Mucosa of descending colon (tissue), 3 donors: Measurements from ENCODE around the gene ZNF74. TPM values are rescaled to one million over a fixed set of nuclear protein-coding genes. Genes with fewer than 3 reads are reported as not detected.

Source experiments
- ATAC-seq: fragments of 200-7000 bp; cut with Tn5 transposase; one replicate; pipeline ENCODE4 v1.9.1; 2020; ENCODE audit warnings: mild to moderate bottlenecking, moderate library complexity
- DNase-seq, 3 donors: peaks; one replicate each; pipeline ENCODE4 v3.0.0-alpha.2; 2020
- H3K36me3 ChIP-seq: fragments of 200-600 bp; one replicate; pipeline ENCODE4 v1.8.0; 2021; ENCODE audit warnings: low read depth, mild to moderate bottlenecking
- H3K4me1 ChIP-seq: fragments of 200-600 bp; one replicate; pipeline ENCODE4 v1.8.0; 2021; ENCODE audit warnings: low read depth, mild to moderate bottlenecking
- H3K4me3 ChIP-seq: fragments of 200-600 bp; one replicate; pipeline ENCODE4 v1.8.0; 2021; ENCODE audit warnings: mild to moderate bottlenecking
- H3K9me3 ChIP-seq: fragments of 200-600 bp; one replicate; pipeline ENCODE4 v1.8.0; 2021; ENCODE audit warnings: mild to moderate bottlenecking
- intact Hi-C, 2 donors: fragments of 100-400 bp; cut with DNase I in 1 of 2; cut with micrococcal nuclease in 1 of 2; formaldehyde crosslinking; loops; one replicate each; pipeline versions ENCODE4 v1.11.0 to v1.11.1; 2022; cut with DNase I, micrococcal nuclease
- total RNA-seq, 3 donors: library from RNA; stranded (reverse); fragmentation: NEBNext Ultra II Directional in 2 of 3; extraction: Animal tissue kit (Norgen Biotek cat#: 25700) in 2 of 3; gene quantifications; one replicate each; pipeline versions ENCODE4 v1.2.1 to v1.2.4, GENCODE V29; 2021 to 2023
- TF ChIP-seq, protein P1 (sequence below): fragments of 200-600 bp; IDR thresholded peaks from one replicate; pipeline ENCODE4 v1.8.0; 2022; ENCODE audit warnings: antibody characterized with exemption, mild to moderate bottlenecking
- donor health status: DM: no; HTN: no; CAD: no; lungs with moderate emphysema.
- donor health status: DM: no; HTN: no; CAD: no.
- donor health status: DM: no; HTN: yes; CAD: no.

ZNF74 gene
- total RNA-seq, 3 donors from 2014 or later: 4.2 to 14.4 (median 4.8) TPM

DNA sequence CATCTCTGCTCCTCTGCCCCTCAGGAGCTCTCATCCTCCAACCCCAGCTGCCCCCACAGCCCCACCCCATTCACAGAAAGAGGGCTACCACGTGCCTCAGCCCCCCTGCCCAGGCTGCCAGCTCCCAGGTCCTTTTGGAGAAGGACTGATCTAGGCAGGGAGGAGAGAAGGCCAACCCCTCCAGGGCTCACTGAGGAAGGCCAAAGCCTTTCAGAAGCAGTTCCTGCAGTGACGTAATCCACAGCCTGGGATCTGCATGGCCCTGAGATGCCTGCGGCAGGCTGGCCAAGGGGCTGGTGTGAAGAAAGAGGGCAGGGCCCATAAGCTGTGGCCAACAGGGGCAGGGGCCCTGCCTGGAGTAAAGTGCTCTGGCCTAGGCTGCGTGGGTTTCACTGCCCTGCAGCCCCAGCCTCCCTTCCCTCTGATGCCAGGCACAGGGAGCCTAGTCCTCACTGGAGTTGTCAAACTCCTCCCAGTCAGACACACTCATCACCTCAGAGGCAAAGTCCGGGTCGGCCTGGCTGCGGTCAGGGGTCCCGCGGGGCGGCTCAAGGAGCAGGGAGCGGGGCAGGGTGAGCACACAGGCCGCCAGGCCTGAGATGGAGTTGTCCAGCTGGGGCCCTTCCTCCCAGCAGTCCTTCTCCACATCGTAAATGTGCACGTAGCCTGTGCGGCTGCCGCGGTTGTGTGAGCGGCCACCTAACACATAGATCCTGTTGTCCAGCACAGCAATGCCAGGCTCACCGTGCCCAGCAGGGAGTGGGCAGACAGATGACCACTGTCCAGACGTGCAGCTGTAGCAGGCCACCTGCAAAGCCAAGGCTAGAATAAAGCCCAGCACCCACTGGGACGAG, 47.9 kb downstream of the ZNF74 start:
- intact Hi-C loops: no loop called here
- no peak overlapping the region for H3K4me3 ChIP-seq
- TF ChIP-seq, protein P1, sequence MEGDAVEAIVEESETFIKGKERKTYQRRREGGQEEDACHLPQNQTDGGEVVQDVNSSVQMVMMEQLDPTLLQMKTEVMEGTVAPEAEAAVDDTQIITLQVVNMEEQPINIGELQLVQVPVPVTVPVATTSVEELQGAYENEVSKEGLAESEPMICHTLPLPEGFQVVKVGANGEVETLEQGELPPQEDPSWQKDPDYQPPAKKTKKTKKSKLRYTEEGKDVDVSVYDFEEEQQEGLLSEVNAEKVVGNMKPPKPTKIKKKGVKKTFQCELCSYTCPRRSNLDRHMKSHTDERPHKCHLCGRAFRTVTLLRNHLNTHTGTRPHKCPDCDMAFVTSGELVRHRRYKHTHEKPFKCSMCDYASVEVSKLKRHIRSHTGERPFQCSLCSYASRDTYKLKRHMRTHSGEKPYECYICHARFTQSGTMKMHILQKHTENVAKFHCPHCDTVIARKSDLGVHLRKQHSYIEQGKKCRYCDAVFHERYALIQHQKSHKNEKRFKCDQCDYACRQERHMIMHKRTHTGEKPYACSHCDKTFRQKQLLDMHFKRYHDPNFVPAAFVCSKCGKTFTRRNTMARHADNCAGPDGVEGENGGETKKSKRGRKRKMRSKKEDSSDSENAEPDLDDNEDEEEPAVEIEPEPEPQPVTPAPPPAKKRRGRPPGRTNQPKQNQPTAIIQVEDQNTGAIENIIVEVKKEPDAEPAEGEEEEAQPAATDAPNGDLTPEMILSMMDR: no peak
- no peaks in the 10 kb centered on the region for H3K9me3 ChIP-seq
- peaks cover 8% of the 10 kb centered on the region for H3K4me1 ChIP-seq
- DNase-seq (no peak), ATAC-seq (no peak)
- no peaks in the 10 kb centered on the region for H3K36me3 ChIP-seq

DNA sequence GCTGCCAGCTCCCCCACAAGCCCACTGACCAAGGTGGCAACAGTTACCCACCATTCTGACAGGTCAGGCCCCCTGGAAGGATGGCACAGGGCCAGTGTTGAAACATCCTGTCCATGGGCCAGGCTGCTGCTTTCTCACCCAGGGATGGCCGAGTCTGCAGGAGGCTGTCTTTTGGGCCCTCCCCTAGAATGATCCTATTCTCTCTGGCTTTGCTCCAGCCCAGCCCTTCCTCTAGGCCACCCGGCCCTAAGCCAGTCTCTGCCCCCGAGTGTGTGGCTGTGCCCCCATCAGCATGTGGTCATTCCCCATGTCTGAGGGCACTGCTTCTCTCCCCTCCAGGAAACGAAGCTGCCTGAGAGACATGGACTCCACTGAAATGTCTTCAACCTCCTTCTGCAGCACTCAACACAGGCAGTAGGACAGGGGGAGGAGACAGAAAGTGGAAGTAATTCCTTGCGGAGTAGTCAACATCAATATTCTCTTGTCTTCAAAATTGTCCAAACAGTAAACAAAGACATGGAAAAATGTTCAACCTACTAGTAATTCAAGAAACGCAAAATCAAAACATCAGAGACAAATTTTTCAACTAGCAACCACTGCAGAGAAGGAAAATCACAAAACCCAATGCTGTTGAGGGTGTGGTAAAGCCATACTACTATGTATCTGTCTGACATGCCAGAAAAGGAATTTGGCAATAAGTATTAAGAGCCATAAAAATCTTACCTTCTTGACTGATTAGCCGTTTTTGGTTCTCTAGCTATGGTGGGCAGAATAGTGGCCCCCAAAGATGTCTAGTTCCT, 48.7 kb downstream of the ZNF74 start:
- TF ChIP-seq, protein P1: no peak
- ATAC-seq (no peak), DNase-seq (no peak)
- intact Hi-C loops: no loop called here
- H3K36me3 ChIP-seq: no peaks in the 10 kb centered on the region
- H3K4me1 ChIP-seq: peaks cover 3% of the 10 kb centered on the region
- no peak overlapping the region for H3K4me3 ChIP-seq
- H3K9me3 ChIP-seq: no peaks in the 10 kb centered on the region

DNA sequence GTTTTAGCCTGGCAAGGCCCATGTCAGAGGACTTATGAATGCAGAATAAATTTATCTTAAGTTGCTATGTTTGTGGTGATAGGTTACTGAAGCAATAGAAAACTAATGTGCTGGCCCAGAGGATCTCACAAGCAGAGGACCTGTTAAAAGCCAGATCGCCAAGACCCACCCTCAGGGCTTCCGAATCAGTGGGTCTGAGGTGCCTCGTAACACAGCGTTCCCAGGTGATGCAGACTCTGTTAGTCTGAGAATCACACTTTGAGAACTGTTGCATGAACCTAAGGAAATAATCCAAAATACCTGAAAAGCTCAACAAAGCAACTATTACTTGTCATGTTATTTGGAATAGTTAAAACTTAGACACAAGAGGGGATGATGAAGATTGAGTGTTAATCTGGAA, 50.4 kb downstream of the ZNF74 start:
- Histone ChIP-seq H3K36me3 (no peaks in the 10 kb centered on the region), H3K9me3 (no peaks in the 10 kb centered on the region), H3K4me3 (no peak overlapping the region), H3K4me1 (no peaks in the 10 kb centered on the region)
- TF ChIP-seq, protein P1: no peak
- DNase-seq (no peak), ATAC-seq (no peak)
- intact Hi-C loops: no loop called here

DNA sequence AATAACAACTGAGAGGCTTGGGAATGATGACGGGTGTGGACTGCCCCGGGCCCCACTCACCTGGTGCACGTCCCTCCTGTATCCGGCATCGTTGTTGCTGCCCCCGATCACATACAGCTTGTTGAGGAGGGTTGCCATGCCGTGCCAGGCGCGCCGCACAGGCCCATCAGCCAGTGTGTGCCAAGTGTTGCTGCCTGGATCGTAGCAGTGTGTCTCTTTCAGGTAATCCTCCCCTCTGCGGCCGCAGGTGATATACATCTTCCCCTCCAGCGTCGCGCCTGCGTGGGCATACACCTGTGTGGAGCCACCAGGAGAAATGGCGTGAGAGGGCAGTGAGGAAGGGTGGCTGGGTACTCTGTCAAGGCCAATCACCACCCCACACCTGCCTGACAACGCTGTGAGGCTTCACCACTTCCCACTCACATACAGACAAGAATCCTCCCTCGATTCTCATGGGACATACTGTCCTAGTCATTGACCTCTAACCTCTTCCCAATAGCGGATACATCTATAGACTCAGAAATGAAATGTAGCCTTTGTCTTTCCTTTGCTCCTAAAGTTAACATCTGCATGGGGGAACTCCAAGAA, 52.5 kb downstream of the ZNF74 start:
- H3K9me3 ChIP-seq: no peaks in the 10 kb centered on the region
- no peaks in the 10 kb centered on the region for H3K4me1 ChIP-seq
- DNase-seq (no peak), ATAC-seq (no peak)
- intact Hi-C loops: no loop called here
- H3K36me3 ChIP-seq: no peaks in the 10 kb centered on the region
- TF ChIP-seq, protein P1: no peak
- no peak overlapping the region for H3K4me3 ChIP-seq

DNA sequence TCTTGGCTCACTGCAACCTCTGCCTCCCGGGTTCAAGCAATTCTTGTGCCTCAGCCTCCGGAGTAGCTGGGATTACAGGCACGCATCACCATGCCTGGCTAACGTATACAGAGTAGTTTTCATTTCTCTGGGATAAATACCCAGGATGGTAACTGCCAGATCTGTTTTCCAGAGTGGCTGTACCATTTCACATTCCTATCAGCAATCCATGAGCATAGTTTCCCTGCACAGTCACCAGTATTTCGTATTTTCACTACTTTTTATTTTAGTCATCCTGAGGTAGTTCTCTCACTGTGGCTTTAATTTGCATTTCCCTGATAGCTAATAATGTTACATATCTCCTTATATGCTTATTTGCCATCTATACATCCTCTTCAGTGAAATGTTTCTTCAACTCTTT, 54.7 kb downstream of the ZNF74 start:
- TF ChIP-seq, protein P1: no peak
- H3K36me3 ChIP-seq: no peaks in the 10 kb centered on the region
- ATAC-seq (no peak), DNase-seq (no peak)
- H3K9me3 ChIP-seq: no peaks in the 10 kb centered on the region
- no peaks in the 10 kb centered on the region for H3K4me1 ChIP-seq
- intact Hi-C loops: no loop called here
- H3K4me3 ChIP-seq: no peak overlapping the region
